ENCODE results near the gene CXCL8.

DNA sequence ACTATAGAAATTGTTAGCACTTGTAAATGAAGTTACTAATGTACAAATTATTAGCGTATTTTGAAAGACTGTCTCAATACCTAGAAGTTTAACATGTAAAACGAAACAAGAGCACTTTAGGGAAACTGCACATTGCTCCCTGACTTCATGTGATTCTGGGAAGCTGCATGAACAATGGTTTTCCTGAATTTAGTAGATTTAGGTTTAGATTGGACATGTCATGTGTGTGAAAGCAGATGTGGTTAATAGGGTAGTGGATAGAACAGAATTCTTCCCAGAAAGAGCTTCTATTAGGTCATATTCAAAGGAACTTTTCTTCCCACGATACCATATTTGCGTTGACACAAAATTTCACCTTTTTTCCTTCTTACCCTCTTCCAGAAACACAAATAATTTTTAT, 14.9 kb upstream of the CXCL8 start:
- TF ChIP-seq EZH2 (IDR thresholded peaks at IDR 0.05; ENCODE audit: borderline replicate concordance, low read length): no peak
- TF ChIP-seq, protein P1, sequence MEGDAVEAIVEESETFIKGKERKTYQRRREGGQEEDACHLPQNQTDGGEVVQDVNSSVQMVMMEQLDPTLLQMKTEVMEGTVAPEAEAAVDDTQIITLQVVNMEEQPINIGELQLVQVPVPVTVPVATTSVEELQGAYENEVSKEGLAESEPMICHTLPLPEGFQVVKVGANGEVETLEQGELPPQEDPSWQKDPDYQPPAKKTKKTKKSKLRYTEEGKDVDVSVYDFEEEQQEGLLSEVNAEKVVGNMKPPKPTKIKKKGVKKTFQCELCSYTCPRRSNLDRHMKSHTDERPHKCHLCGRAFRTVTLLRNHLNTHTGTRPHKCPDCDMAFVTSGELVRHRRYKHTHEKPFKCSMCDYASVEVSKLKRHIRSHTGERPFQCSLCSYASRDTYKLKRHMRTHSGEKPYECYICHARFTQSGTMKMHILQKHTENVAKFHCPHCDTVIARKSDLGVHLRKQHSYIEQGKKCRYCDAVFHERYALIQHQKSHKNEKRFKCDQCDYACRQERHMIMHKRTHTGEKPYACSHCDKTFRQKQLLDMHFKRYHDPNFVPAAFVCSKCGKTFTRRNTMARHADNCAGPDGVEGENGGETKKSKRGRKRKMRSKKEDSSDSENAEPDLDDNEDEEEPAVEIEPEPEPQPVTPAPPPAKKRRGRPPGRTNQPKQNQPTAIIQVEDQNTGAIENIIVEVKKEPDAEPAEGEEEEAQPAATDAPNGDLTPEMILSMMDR (conservative IDR thresholded peaks at IDR 0.05 in 1 of 2, IDR thresholded peaks at IDR 0.05 in 1 of 2; ENCODE audit: extremely low read depth in 1 of 2, insufficient read depth in 1 of 2, low read depth in 1 of 2, low read length in 2 of 2): no peak

Measured in mammary epithelial cell (primary cell).